Stimulated activated CD8-positive, alpha-beta memory T cell treated with anti-CD3 and anti-CD28 coated beads, Interleukin-4, amount 100 ng/mL, for 1 hour (primary cell): Measurements from ENCODE around the gene DRICH1.
"Not testable (repeated sequence)": the region's sequence is repeated elsewhere in the genome, so short reads cannot be mapped to it uniquely, and the experiment has no call there.

Experiments used
- DNase-seq, 2 donors: peaks; one replicate each; pipeline ENCODE4 v3.0.0-alpha.2; 2020; ENCODE audit warnings: low read depth in 2 of 2, low spot score in 1 of 2

The DRICH1 gene

GRCh38 chr22:23603266-23603665 is 28.9 kb downstream of the DRICH1 start:
- no peak for DNase-seq

- DNase-seq = no peak
Observed at GRCh38 chr22:23598805-23599518, 33.2 kb downstream of the DRICH1 start.

GRCh38 chr22:23597576-23598268 is 34.4 kb downstream of the DRICH1 start:
- DNase-seq = not testable (repeated sequence)

GRCh38 chr22:23595904-23596303 is 36.2 kb downstream of the DRICH1 start:
- not testable (repeated sequence) for DNase-seq

- DNase-seq = no peak
Observed at GRCh38 chr22:23591846-23592245, 40.3 kb downstream of the DRICH1 start.

GRCh38 chr22:23591201-23591791 is 40.8 kb downstream of the DRICH1 start:
- peak in 1 of 2 donors; percentile 43 for DNase-seq

GRCh38 chr22:23583836-23584235 is 48.3 kb downstream of the DRICH1 start:
- no peak for DNase-seq

- no peak for DNase-seq
Observed at GRCh38 chr22:23583153-23583552, 49.0 kb downstream of the DRICH1 start.

- no peak for DNase-seq
Observed at GRCh38 chr22:23581260-23581650, 50.9 kb downstream of the DRICH1 start.

- DNase-seq = no peak
Observed at GRCh38 chr22:23580576-23581259, 51.4 kb downstream of the DRICH1 start.

GRCh38 chr22:23579870-23580575 is 52.1 kb downstream of the DRICH1 start, which contains the start of gene IGLL1:
Gene IGLL1, minus strand, starts transcription at chr22:23580290. Its CDS starts 100 bp downstream, at chr22:23580190.
- DNase-seq = no peak

GRCh38 chr22:23579280-23579679 is 52.8 kb downstream of the DRICH1 start:
- DNase-seq = no peak

GRCh38 chr22:23578306-23578705 is 53.8 kb downstream of the DRICH1 start:
- DNase-seq = no peak

GRCh38 chr22:23576681-23577080 is 55.4 kb downstream of the DRICH1 start:
- no peak for DNase-seq

- no peak for DNase-seq
Observed at GRCh38 chr22:23575601-23576000, 56.5 kb downstream of the DRICH1 start.

- DNase-seq = no peak
Observed at GRCh38 chr22:23574877-23575276, 57.2 kb downstream of the DRICH1 start.

- no peak for DNase-seq
Observed at GRCh38 chr22:23574371-23574811, 57.7 kb downstream of the DRICH1 start.

- DNase-seq = not testable (repeated sequence)
Observed at GRCh38 chr22:23573701-23574235, 58.4 kb downstream of the DRICH1 start.

GRCh38 chr22:23573106-23573505 is 59.0 kb downstream of the DRICH1 start:
- DNase-seq = not testable (repeated sequence)

GRCh38 chr22:23571486-23571885 is 60.6 kb downstream of the DRICH1 start:
- DNase-seq = no peak

- DNase-seq = no peak
Observed at GRCh38 chr22:23570681-23571080, 61.4 kb downstream of the DRICH1 start.
